ENCODE data around the gene HDAC11. TPM values are rescaled to one million over a fixed set of nuclear protein-coding genes. Genes with fewer than 3 reads are reported as not detected.
A peak's percentile ranks its signal among the peaks of the same experiment; 100 is the strongest.

The HDAC11 gene
- total RNA-seq, 1 donor from 2014 or later, result 14.4 TPM

DNA sequence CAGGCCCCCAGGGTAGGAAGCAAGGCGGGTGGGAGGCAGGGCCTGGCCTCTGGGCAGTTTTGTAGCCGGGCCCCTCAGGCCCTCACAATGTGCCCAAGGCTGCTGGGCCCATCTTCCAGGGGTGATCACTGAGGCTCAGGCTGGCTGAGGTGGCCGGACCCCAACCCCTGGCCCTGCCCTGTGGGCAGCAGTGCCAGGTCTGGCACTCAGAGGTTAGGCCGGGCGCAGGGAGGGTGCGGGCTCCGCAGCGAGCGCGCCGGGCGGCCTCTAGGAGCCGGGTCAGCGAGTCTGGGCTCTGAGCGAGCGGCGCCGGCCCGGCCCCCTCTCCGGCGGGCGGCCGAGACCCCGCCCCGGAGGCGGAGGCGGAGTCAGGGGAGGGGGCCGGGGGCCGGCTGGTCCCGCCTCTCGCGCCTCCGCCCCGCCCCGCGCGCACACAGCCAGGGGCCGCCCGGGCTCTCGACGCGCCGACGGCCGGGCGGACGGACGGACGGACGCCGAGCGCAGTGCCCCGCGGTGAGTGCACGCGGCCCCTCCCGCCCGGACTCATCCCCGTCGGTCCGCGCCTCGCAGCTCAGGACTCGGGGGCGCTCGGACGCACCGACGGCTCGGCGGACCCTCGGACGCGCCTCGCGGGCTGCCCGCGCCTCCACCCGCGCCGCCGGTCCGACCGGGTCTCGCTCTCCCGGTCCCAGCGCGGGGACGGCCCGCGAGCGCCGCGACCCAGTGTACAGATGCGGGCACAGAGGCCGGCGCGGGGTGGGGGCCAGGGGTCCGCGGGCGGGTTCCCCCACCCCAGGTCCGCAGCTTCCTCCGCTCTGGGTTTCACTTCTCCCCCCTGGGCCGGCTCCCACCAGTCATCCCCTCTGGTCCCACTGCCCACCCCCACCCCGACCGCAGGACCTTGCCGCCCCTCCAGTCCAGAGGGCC is 68.9 kb downstream of the HDAC11 start, which contains the start of gene FBLN2:
Gene FBLN2 (plus strand): TSS at position 430 of the 927 bp plus-strand sequence. CDS start 21,231 bp downstream, outside the sequence.
- Mint-ChIP-seq H3K36me3 (ENCODE audit: insufficient read depth) (no peaks in the 10 kb centered on the region), H3K27ac (peak within 1 kb of the TSS; percentile 79)

DNA sequence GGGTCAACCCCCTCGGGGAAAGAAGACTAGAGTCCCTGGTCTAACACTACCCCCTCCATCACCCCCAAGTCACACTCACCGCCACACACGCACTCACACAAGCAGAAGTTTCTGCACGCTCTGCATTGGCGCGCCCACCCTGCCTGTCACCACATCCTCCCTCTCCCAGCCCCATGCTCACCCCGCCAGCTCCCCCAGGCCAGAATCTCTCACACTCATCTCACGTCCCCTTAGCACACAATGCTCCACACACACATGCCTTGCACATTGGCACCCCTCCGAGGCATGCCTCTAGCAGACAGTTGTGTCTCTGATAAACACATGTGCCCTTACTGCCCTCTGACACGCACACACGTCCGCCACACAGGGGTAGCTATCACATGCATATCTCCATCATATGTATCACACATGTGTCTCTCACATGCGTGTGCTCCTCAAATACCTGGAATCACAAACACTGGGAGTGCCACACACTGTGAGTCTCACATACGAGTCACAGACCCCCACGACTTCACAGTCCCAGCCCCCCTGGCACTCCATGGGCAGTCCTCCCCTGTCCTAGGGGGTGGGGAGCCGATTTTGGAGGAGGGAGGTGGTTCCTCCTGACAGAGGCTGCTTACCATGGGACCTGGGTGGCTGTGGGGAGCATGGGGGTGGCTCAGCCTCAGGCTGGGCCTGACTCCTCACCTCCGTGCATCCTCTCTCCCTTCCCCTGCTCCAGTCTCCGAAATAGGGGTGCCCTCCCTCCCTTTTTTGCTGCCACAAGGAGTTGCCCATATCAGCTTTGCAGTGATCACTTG is 69.7 kb downstream of the HDAC11 start:
- Mint-ChIP-seq H3K9me3 (ENCODE audit: low read depth) (no peaks in the 10 kb centered on the region), H3K27ac (peak overlapping the region; percentile 79), H3K4me3 (ENCODE audit: low read depth) (peak overlapping the region; percentile 68), H3K4me1 (ENCODE audit: low read depth) (peaks cover 7% of the 10 kb centered on the region), H3K36me3 (ENCODE audit: insufficient read depth) (no peaks in the 10 kb centered on the region), H3K27me3 (peaks cover 63% of the 10 kb centered on the region)
- no peak for DNase-seq (ENCODE audit: low spot score, unreplicated experiment)
- TF ChIP-seq, protein P1, sequence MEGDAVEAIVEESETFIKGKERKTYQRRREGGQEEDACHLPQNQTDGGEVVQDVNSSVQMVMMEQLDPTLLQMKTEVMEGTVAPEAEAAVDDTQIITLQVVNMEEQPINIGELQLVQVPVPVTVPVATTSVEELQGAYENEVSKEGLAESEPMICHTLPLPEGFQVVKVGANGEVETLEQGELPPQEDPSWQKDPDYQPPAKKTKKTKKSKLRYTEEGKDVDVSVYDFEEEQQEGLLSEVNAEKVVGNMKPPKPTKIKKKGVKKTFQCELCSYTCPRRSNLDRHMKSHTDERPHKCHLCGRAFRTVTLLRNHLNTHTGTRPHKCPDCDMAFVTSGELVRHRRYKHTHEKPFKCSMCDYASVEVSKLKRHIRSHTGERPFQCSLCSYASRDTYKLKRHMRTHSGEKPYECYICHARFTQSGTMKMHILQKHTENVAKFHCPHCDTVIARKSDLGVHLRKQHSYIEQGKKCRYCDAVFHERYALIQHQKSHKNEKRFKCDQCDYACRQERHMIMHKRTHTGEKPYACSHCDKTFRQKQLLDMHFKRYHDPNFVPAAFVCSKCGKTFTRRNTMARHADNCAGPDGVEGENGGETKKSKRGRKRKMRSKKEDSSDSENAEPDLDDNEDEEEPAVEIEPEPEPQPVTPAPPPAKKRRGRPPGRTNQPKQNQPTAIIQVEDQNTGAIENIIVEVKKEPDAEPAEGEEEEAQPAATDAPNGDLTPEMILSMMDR (IDR thresholded peaks at IDR 0.05; ENCODE audit: unreplicated experiment), result no peak

More for the DNA sequence above, 68.9 kb downstream of the HDAC11 start, which contains the start of gene FBLN2:
- peak; percentile 54 for DNase-seq (ENCODE audit: low spot score, unreplicated experiment)
- peak within 1 kb of the TSS; percentile 68 for H3K4me3 Mint-ChIP-seq (ENCODE audit: low read depth)
- TF ChIP-seq, protein P1 (IDR thresholded peaks at IDR 0.05; ENCODE audit: unreplicated experiment), result no peak
- peaks cover 68% of the 10 kb centered on the region for H3K27me3 Mint-ChIP-seq
- H3K4me1 Mint-ChIP-seq (ENCODE audit: low read depth), result peaks cover 7% of the 10 kb centered on the region
- H3K9me3 Mint-ChIP-seq (ENCODE audit: low read depth), result no peaks in the 10 kb centered on the region

DNA sequence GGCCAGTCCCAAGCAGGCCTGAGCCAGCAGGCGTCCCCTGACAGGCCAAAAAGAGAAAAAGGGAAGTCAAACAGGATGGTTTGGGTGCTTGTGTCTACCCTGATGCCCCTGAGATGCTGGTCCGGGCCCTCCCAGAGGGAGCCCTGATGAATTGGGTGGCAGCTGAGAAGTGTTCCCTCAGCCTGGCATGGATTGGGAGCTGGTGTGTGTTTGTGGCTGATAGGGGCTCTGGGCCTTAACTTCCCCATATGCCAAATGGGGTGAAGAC is 70.3 kb downstream of the HDAC11 start:
- Mint-ChIP-seq H3K4me1 (ENCODE audit: low read depth) (peaks cover 7% of the 10 kb centered on the region), H3K9me3 (ENCODE audit: low read depth) (no peaks in the 10 kb centered on the region), H3K27ac (no peak overlapping the region), H3K27me3 (peaks cover 58% of the 10 kb centered on the region), H3K4me3 (ENCODE audit: low read depth) (no peak overlapping the region), H3K36me3 (ENCODE audit: insufficient read depth) (no peaks in the 10 kb centered on the region)
- TF ChIP-seq, protein P1 (IDR thresholded peaks at IDR 0.05; ENCODE audit: unreplicated experiment), result no peak
- DNase-seq (ENCODE audit: low spot score, unreplicated experiment), result no peak

DNA sequence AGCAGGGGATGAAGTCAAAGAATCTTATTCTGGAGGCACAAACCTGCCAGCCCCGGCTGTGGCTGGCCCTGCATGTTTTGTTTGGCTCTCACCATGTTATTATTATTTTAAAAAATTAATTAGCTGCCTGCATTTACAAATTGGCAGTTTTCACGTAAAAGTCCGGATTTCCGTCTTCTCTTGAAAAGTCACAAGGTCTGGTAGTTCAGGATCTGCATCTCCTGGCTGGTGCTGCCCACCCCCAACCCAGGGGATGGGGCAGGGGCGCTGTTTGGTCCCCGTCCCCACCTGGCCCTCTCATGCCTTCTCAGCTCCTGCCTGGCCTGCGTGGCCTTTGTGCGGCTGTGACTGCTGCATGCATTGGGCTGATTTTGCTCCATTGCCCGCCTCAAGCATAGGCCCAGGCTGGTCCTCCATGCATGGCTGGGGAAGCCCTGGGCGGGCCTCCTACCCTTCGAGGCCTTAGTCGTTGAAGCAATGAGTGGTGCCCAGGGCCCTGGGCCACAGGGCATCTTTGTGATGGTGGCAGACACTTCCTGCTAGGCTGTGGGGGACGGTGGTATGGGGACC is 70.8 kb downstream of the HDAC11 start:
- TF ChIP-seq, protein P1 (IDR thresholded peaks at IDR 0.05; ENCODE audit: unreplicated experiment), result no peak
- Mint-ChIP-seq H3K9me3 (ENCODE audit: low read depth) (no peaks in the 10 kb centered on the region), H3K4me1 (ENCODE audit: low read depth) (peaks cover 7% of the 10 kb centered on the region), H3K27ac (no peak overlapping the region), H3K27me3 (peaks cover 55% of the 10 kb centered on the region), H3K36me3 (ENCODE audit: insufficient read depth) (no peaks in the 10 kb centered on the region), H3K4me3 (ENCODE audit: low read depth) (no peak overlapping the region)
- DNase-seq (ENCODE audit: low spot score, unreplicated experiment), result no peak
